Activated B cell treated with CpG ODN at 0.5 μM for 24 hours (primary cell): ENCODE measurements around the gene ATF6B. TPM values are rescaled to one million over a fixed set of nuclear protein-coding genes. Genes with fewer than 3 reads are reported as not detected.
A peak's percentile ranks its signal among the peaks of the same experiment; 100 is the strongest.

Experiments used
- ATAC-seq: fragments of 200-7000 bp; cut with Tn5 transposase; one replicate; pipeline ENCODE4 v1.10.0; 2021; ENCODE audit warnings: low read depth, mild to moderate bottlenecking, moderate library complexity
- CTCF ChIA-PET: fragments of 350-600 bp; sonication (Branson Sonifier 250); formaldehyde crosslinking; loops from one replicate; lab custom pipeline; 2021; ENCODE audit warnings: antibody characterized with exemption; lab: Charles Lee
- POLR2A ChIA-PET: fragments of 350-600 bp; sonication (Branson Sonifier 250); formaldehyde crosslinking; loops from one replicate; lab custom pipeline; 2021; ENCODE audit warnings: antibody characterized with exemption; lab: Charles Lee
- DNase-seq: peaks from one replicate; pipeline ENCODE4 v3.0.0; 2022
- H3K27ac Mint-ChIP-seq: one replicate; pipeline ENCODE4 v1.8.0; 2020; ENCODE audit warnings: mixed read lengths
- H3K27me3 Mint-ChIP-seq: one replicate; pipeline ENCODE4 v1.8.0; 2021; ENCODE audit warnings: mixed read lengths
- H3K36me3 Mint-ChIP-seq: one replicate; pipeline ENCODE4 v1.8.0; 2021; ENCODE audit warnings: low read depth, mixed read lengths
- H3K4me1 Mint-ChIP-seq: one replicate; pipeline ENCODE4 v1.8.0; 2021; ENCODE audit warnings: mixed read lengths
- H3K4me3 Mint-ChIP-seq: one replicate; pipeline ENCODE4 v1.8.0; 2020; ENCODE audit warnings: mild to moderate bottlenecking, mixed read lengths
- H3K9me3 Mint-ChIP-seq: one replicate; pipeline ENCODE4 v1.8.0; 2020; ENCODE audit warnings: mixed read lengths
- intact Hi-C: fragments of 100-400 bp; cut with micrococcal nuclease; formaldehyde crosslinking; loops from one replicate; pipeline ENCODE4 v1.15.1; 2024
- total RNA-seq: library from RNA; stranded (reverse); gene quantifications from 2 replicates; pipeline ENCODE4 v1.2.3, GENCODE V29; 2022
- TF ChIP-seq, protein P1 (sequence below): fragments of 200-600 bp; IDR thresholded peaks from one replicate; pipeline ENCODE4 v1.8.0; 2022; ENCODE audit warnings: antibody characterized with exemption, mild to moderate bottlenecking

ATF6B gene
- total RNA-seq, 1 donor from 2014 or later = 148 TPM

GRCh38 chr6:32129297-32130088 lies 1.4 kb upstream of the ATF6B start:
- POLR2A ChIA-PET = interaction anchor here (0.5 to 4.3 kb wide), 13 partner anchors 48 to 667 kb away, joined by 3 to 59 read pairs (median 4); partner anchors contain the start of genes GPSM3, PBX2 and SKIC2
- Mint-ChIP-seq H3K4me1 (peaks cover 47% of the 10 kb centered on the region), H3K9me3 (no peaks in the 10 kb centered on the region), H3K27ac (peak overlapping the region; percentile 82), H3K4me3 (peak overlapping the region; percentile 90), H3K27me3 (no peaks in the 10 kb centered on the region), H3K36me3 (peaks cover 33% of the 10 kb centered on the region)
- TF ChIP-seq, protein P1, sequence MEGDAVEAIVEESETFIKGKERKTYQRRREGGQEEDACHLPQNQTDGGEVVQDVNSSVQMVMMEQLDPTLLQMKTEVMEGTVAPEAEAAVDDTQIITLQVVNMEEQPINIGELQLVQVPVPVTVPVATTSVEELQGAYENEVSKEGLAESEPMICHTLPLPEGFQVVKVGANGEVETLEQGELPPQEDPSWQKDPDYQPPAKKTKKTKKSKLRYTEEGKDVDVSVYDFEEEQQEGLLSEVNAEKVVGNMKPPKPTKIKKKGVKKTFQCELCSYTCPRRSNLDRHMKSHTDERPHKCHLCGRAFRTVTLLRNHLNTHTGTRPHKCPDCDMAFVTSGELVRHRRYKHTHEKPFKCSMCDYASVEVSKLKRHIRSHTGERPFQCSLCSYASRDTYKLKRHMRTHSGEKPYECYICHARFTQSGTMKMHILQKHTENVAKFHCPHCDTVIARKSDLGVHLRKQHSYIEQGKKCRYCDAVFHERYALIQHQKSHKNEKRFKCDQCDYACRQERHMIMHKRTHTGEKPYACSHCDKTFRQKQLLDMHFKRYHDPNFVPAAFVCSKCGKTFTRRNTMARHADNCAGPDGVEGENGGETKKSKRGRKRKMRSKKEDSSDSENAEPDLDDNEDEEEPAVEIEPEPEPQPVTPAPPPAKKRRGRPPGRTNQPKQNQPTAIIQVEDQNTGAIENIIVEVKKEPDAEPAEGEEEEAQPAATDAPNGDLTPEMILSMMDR = no peak
- ATAC-seq (no peak), DNase-seq (no peak)
- intact Hi-C loops = loop anchor here (1.0 to 5.0 kb wide), 6 partner anchors 25 to 1283 kb away; partner anchors contain the start of genes CSNK2B, LY6G5B, NELFE and PHF1
- CTCF ChIA-PET = interaction anchor here (1.4 to 4.3 kb wide), 2 partner anchors 11 to 23 kb away, joined by 3 to 28 read pairs; no protein-coding TSS in a partner anchor

- peaks cover 40% of the 10 kb centered on the region for H3K36me3 Mint-ChIP-seq
- no peaks in the 10 kb centered on the region for H3K27me3 Mint-ChIP-seq
- ATAC-seq (no peak), DNase-seq (no peak)
- H3K4me1 Mint-ChIP-seq = peaks cover 53% of the 10 kb centered on the region
- intact Hi-C loops = loop anchor here (1.0 to 5.0 kb wide), 4 partner anchors 61 to 1283 kb away; partner anchors contain the start of genes CSNK2B, EHMT2, LY6G5B and PBX2
- ChIA-PET CTCF (interaction anchor here (1.0 to 4.3 kb wide), 4 partner anchors 11 to 710 kb away, joined by 3 to 28 read pairs (median 4); partner anchors contain the start of gene TAP2), POLR2A (interaction anchor here (0.5 to 4.3 kb wide), 12 partner anchors 10 to 843 kb away, joined by 3 to 59 read pairs (median 5); partner anchors contain the start of genes AGPAT1, DXO, GPSM3 and PBX2)
- H3K4me3 Mint-ChIP-seq = peak overlapping the region; percentile 99
- peak overlapping the region; percentile 95 for H3K27ac Mint-ChIP-seq
- no peaks in the 10 kb centered on the region for H3K9me3 Mint-ChIP-seq
- TF ChIP-seq, protein P1 = no peak
Measured at GRCh38 chr6:32128751-32129296, 778 bp upstream of the ATF6B start.

- H3K27me3 Mint-ChIP-seq = no peaks in the 10 kb centered on the region
- intact Hi-C loops = loop anchor here (5.0 kb wide), 2 partner anchors 460 to 1285 kb away; partner anchors contain the start of genes CSNK2B, LY6G5B and PHF1
- H3K4me1 Mint-ChIP-seq = peaks cover 53% of the 10 kb centered on the region
- H3K27ac Mint-ChIP-seq = peak overlapping the region; percentile 95
- no peaks in the 10 kb centered on the region for H3K9me3 Mint-ChIP-seq
- ATAC-seq (no peak), DNase-seq (no peak)
- H3K4me3 Mint-ChIP-seq = peak overlapping the region; percentile 99
- TF ChIP-seq, protein P1 = no peak
- CTCF ChIA-PET = interaction anchor here (4.3 kb wide), 1 partner anchor 9 kb away, joined by 28 read pairs; no protein-coding TSS in a partner anchor
- POLR2A ChIA-PET = interaction anchor here (0.7 to 4.3 kb wide), 10 partner anchors 8 to 726 kb away, joined by 3 to 59 read pairs (median 4); partner anchors contain the start of genes AGPAT1, GPSM3, PBX2 and PSMB9
- H3K36me3 Mint-ChIP-seq = peaks cover 52% of the 10 kb centered on the region
Measured at GRCh38 chr6:32127409-32127716, 683 bp downstream of the ATF6B start.

- TF ChIP-seq, protein P1 = no peak
- ChIA-PET CTCF (interaction anchor here (4.3 kb wide), 1 partner anchor 9 kb away, joined by 28 read pairs; no protein-coding TSS in a partner anchor), POLR2A (interaction anchor here (0.7 to 4.3 kb wide), 5 partner anchors 10 to 292 kb away, joined by 3 to 59 read pairs (median 5); partner anchors contain the start of genes AGPAT1, GPSM3, PBX2 and RNF5)
- Mint-ChIP-seq H3K4me1 (peaks cover 53% of the 10 kb centered on the region), H3K9me3 (no peaks in the 10 kb centered on the region), H3K27me3 (no peaks in the 10 kb centered on the region), H3K4me3 (peak overlapping the region; percentile 99), H3K36me3 (peaks cover 56% of the 10 kb centered on the region), H3K27ac (no peak overlapping the region)
- intact Hi-C loops = loop anchor here (5.0 kb wide), 2 partner anchors 460 to 1285 kb away; partner anchors contain the start of genes CSNK2B, LY6G5B and PHF1
- ATAC-seq (no peak), DNase-seq (no peak)
Measured at GRCh38 chr6:32126880-32127279, 1.2 kb downstream of the ATF6B start.
